GM23338 (cell line): Measurements from ENCODE around the gene BOK. TPM values are rescaled to one million over a fixed set of nuclear protein-coding genes. Genes with fewer than 3 reads are reported as not detected.

Experiments
- ATAC-seq: fragments of 200-7000 bp; cut with Tn5 transposase; 3 replicates; pipeline ENCODE4 v1.9.1; 2020
- DNase-seq: peaks from one replicate; pipeline ENCODE4 v3.0.0-alpha.2; 2015; ENCODE audit warnings: low spot score
- H2AFZ ChIP-seq: fragments of 200-600 bp; sonication (generic); 2 replicates; pipeline ENCODE4 v1.8.0; 2016; ENCODE audit warnings: antibody characterized with exemption, mild to moderate bottlenecking, moderate library complexity
- H3F3A ChIP-seq: fragments of 200-600 bp; sonication (generic); replicated peaks from 2 replicates; pipeline ENCODE4 v1.8.0; 2017; ENCODE audit warnings: antibody characterized with exemption, mixed run types, low read depth
- H3K27ac ChIP-seq: fragments of 200-600 bp; sonication (generic); 2 replicates; pipeline ENCODE4 v1.6.1; 2016; ENCODE audit warnings: low read depth
- H3K27me3 ChIP-seq: fragments of 200-600 bp; sonication (generic); 2 replicates; pipeline ENCODE4 v1.8.0; 2016; ENCODE audit warnings: mild to moderate bottlenecking, mixed run types, moderate library complexity; ENCODE audit not compliant: insufficient read depth
- H3K36me3 ChIP-seq: fragments of 200-600 bp; sonication (generic); 2 replicates; pipeline ENCODE4 v1.8.0; 2016; ENCODE audit warnings: mild to moderate bottlenecking; ENCODE audit not compliant: insufficient read depth
- H3K4me1 ChIP-seq: fragments of 200-600 bp; sonication (generic); 2 replicates; pipeline ENCODE4 v1.8.0; 2016; ENCODE audit warnings: mild to moderate bottlenecking, moderate library complexity; ENCODE audit not compliant: insufficient read depth
- H3K4me2 ChIP-seq: fragments of 200-600 bp; sonication (generic); 2 replicates; pipeline ENCODE4 v1.7.1; 2017; ENCODE audit warnings: mixed run types
- H3K4me3 ChIP-seq: fragments of 200-600 bp; sonication (generic); 2 replicates; pipeline ENCODE4 v1.6.1; 2016; ENCODE audit warnings: mixed run types
- H3K79me2 ChIP-seq: fragments of 200-600 bp; sonication (generic); replicated peaks from 2 replicates; pipeline ENCODE4 v1.8.0; 2017; ENCODE audit warnings: mild to moderate bottlenecking; ENCODE audit not compliant: insufficient read depth
- H3K9me2 ChIP-seq: fragments of 200-600 bp; sonication (generic); 2 replicates; pipeline ENCODE4 v1.8.0; 2017; ENCODE audit not compliant: insufficient read depth
- H4K20me1 ChIP-seq: fragments of 200-600 bp; sonication (generic); replicated peaks from 2 replicates; pipeline ENCODE4 v1.8.0; 2017; ENCODE audit warnings: mild to moderate bottlenecking; ENCODE audit not compliant: insufficient read depth
- H3K27ac Mint-ChIP-seq: 2 replicates; pipeline ENCODE4 v1.8.0; 2020; ENCODE audit warnings: inconsistent platforms, mild to moderate bottlenecking, moderate library complexity, mixed read lengths
- H3K27me3 Mint-ChIP-seq: 3 replicates; pipeline ENCODE4 v1.8.0; 2022; ENCODE audit warnings: low read depth, mild to moderate bottlenecking, moderate library complexity, mixed read lengths, inconsistent platforms; ENCODE audit not compliant: insufficient read depth, poor library complexity
- H3K36me3 Mint-ChIP-seq: 3 replicates; pipeline ENCODE4 v1.8.0; 2021; ENCODE audit warnings: low read depth, mild to moderate bottlenecking, inconsistent platforms, moderate library complexity, mixed read lengths
- H3K4me1 Mint-ChIP-seq: 3 replicates; pipeline ENCODE4 v1.8.0; 2020; ENCODE audit warnings: mild to moderate bottlenecking, inconsistent platforms, mixed read lengths
- H3K4me3 Mint-ChIP-seq: 3 replicates; pipeline ENCODE4 v1.8.0; 2021; ENCODE audit warnings: moderate library complexity, mild to moderate bottlenecking, inconsistent platforms, mixed read lengths
- H3K9me3 Mint-ChIP-seq: 3 replicates; pipeline ENCODE4 v1.8.0; 2020; ENCODE audit warnings: moderate library complexity, mild to moderate bottlenecking, inconsistent platforms, mixed read lengths
- CREB1 ChIP-seq: fragments of 250-450 bp; sonication (Bioruptor Pico); IDR thresholded peaks from 2 replicates; pipeline ENCODE4 v1.5.0; 2020; ENCODE audit warnings: low read depth, mild to moderate bottlenecking, moderate library complexity
- EZH2 ChIP-seq: fragments of 200-600 bp; sonication (generic); IDR thresholded peaks from one replicate; pipeline ENCODE4 v1.8.0; 2017; ENCODE audit warnings: antibody characterized with exemption, mild to moderate bottlenecking, low read depth; ENCODE audit not compliant: unreplicated experiment
- EZH2phosphoT487 ChIP-seq: fragments of 200-600 bp; sonication (generic); IDR thresholded peaks from one replicate; pipeline ENCODE4 v1.8.1; 2018; ENCODE audit warnings: antibody characterized with exemption; ENCODE audit not compliant: unreplicated experiment
- POLR2AphosphoS5 ChIP-seq: IDR thresholded peaks from 2 replicates; pipeline ENCODE4 v1.6.1; 2016; ENCODE audit warnings: antibody characterized with exemption, low read depth
- polyA plus RNA-seq: library from polyadenylated mRNA; unstranded; fragments of >200 nt; fragmentation: Nextera tagmentation; extraction: Ambion mirVana; gene quantifications from 2 replicates; pipeline ENCODE4 v1.2.1, GENCODE V29; 2016
- total RNA-seq: library from RNA; depleted of rRNA; stranded (reverse); fragments of >200 nt; shearing (Covaris generic); gene quantifications from 2 replicates; pipeline ENCODE4 v1.2.3, GENCODE V29; 2014
- TF ChIP-seq, protein P1 (sequence below), 2 experiments: fragments of 200-600 bp in 1 of 2; sonication (generic) in 1 of 2; conservative IDR thresholded peaks; 2 replicates each; pipeline versions ENCODE4 v1.5.1 to v1.6.1; 2016 to 2017; ENCODE audit warnings: antibody characterized with exemption in 2 of 2, low read depth in 2 of 2, mild to moderate bottlenecking in 2 of 2, moderate library complexity in 1 of 2
- TF ChIP-seq, protein P2 (sequence below): fragments of 250-450 bp; sonication (Bioruptor Pico); IDR thresholded peaks from 2 replicates; pipeline ENCODE4 v1.5.0; 2020; ENCODE audit warnings: mild to moderate bottlenecking, moderate library complexity

BOK gene
- total and polyA plus RNA-seq, 2 experiments from 2014 or later, result 13.5 to 36.7 TPM

DNA sequence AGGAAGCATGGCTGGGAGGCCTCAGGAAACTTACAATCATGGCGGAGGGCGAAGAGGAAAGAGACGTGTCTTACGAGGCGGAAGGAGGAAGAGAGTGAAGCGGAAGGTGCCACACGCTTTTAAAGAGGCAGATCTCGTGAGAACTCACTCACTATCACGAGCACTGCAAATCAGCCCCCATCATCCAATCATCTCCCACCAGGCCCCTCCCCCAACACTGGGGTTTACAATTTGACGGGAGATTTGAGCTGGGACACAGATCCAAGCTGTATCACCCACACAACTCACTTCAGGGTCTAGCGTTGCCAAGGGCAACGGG, 5.1 kb upstream of the BOK start (continued):
- TF ChIP-seq, protein P1, sequence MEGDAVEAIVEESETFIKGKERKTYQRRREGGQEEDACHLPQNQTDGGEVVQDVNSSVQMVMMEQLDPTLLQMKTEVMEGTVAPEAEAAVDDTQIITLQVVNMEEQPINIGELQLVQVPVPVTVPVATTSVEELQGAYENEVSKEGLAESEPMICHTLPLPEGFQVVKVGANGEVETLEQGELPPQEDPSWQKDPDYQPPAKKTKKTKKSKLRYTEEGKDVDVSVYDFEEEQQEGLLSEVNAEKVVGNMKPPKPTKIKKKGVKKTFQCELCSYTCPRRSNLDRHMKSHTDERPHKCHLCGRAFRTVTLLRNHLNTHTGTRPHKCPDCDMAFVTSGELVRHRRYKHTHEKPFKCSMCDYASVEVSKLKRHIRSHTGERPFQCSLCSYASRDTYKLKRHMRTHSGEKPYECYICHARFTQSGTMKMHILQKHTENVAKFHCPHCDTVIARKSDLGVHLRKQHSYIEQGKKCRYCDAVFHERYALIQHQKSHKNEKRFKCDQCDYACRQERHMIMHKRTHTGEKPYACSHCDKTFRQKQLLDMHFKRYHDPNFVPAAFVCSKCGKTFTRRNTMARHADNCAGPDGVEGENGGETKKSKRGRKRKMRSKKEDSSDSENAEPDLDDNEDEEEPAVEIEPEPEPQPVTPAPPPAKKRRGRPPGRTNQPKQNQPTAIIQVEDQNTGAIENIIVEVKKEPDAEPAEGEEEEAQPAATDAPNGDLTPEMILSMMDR (conservative IDR thresholded peaks at IDR 0.05; ENCODE audit: low read depth in 2 of 2), result no peak
- TF ChIP-seq EZH2 (no peak), CREB1 (no peak)

DNA sequence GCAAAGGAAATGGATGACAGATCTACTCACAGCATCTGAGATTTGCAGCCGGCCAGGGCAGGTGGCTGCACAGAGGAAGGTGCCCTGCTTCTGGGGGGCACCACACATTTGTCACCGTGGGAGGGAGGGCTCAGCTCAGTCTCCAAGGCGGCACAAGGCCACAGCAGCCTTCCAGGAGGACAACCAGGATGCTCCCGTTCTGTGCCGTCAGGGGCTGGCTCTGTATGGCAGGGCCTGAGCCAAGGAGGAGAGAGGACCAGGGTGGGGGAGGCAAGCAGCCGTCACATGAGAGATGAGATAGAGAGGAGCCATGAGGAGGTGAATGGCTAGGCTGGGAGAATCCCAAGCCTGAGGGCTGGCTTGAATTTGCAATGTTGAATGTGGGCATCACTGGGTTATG, 4.6 kb upstream of the BOK start:
- no peaks in the 10 kb centered on the region for H3F3A ChIP-seq
- no peaks in the 10 kb centered on the region for H3K9me2 ChIP-seq
- peaks cover 10% of the 10 kb centered on the region for H3K4me1 ChIP-seq
- TF ChIP-seq EZH2phosphoT487 (no peak), POLR2AphosphoS5 (no peak)
- TF ChIP-seq, protein P2, sequence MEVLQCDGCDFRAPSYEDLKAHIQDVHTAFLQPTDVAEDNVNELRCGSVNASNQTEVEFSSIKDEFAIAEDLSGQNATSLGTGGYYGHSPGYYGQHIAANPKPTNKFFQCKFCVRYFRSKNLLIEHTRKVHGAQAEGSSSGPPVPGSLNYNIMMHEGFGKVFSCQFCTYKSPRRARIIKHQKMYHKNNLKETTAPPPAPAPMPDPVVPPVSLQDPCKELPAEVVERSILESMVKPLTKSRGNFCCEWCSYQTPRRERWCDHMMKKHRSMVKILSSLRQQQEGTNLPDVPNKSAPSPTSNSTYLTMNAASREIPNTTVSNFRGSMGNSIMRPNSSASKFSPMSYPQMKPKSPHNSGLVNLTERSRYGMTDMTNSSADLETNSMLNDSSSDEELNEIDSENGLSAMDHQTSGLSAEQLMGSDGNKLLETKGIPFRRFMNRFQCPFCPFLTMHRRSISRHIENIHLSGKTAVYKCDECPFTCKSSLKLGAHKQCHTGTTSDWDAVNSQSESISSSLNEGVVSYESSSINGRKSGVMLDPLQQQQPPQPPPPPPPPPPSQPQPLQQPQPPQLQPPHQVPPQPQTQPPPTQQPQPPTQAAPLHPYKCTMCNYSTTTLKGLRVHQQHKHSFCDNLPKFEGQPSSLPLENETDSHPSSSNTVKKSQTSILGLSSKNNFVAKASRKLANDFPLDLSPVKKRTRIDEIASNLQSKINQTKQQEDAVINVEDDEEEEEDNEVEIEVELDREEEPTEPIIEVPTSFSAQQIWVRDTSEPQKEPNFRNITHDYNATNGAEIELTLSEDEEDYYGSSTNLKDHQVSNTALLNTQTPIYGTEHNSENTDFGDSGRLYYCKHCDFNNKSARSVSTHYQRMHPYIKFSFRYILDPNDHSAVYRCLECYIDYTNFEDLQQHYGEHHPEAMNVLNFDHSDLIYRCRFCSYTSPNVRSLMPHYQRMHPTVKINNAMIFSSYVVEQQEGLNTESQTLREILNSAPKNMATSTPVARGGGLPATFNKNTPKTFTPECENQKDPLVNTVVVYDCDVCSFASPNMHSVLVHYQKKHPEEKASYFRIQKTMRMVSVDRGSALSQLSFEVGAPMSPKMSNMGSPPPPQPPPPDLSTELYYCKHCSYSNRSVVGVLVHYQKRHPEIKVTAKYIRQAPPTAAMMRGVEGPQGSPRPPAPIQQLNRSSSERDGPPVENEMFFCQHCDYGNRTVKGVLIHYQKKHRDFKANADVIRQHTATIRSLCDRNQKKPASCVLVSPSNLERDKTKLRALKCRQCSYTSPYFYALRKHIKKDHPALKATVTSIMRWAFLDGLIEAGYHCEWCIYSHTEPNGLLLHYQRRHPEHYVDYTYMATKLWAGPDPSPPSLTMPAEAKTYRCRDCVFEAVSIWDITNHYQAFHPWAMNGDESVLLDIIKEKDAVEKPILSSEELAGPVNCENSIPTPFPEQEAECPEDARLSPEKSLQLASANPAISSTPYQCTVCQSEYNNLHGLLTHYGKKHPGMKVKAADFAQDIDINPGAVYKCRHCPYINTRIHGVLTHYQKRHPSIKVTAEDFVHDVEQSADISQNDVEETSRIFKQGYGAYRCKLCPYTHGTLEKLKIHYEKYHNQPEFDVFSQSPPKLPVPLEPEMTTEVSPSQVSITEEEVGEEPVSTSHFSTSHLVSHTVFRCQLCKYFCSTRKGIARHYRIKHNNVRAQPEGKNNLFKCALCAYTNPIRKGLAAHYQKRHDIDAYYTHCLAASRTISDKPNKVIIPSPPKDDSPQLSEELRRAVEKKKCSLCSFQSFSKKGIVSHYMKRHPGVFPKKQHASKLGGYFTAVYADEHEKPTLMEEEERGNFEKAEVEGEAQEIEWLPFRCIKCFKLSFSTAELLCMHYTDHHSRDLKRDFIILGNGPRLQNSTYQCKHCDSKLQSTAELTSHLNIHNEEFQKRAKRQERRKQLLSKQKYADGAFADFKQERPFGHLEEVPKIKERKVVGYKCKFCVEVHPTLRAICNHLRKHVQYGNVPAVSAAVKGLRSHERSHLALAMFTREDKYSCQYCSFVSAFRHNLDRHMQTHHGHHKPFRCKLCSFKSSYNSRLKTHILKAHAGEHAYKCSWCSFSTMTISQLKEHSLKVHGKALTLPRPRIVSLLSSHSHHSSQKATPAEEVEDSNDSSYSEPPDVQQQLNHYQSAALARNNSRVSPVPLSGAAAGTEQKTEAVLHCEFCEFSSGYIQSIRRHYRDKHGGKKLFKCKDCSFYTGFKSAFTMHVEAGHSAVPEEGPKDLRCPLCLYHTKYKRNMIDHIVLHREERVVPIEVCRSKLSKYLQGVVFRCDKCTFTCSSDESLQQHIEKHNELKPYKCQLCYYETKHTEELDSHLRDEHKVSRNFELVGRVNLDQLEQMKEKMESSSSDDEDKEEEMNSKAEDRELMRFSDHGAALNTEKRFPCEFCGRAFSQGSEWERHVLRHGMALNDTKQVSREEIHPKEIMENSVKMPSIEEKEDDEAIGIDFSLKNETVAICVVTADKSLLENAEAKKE, result no peak
- Mint-ChIP-seq H3K36me3 (peaks cover 8% of the 10 kb centered on the region; the same call in 2 of the 3 replicates), H3K4me3 (no peak overlapping the region), H3K9me3 (peaks cover 23% of the 10 kb centered on the region), H3K27me3 (peaks cover 20% of the 10 kb centered on the region), H3K4me1 (peaks cover 30% of the 10 kb centered on the region), H3K27ac (no peak overlapping the region)
- H2AFZ ChIP-seq, result no peak overlapping the region
- ATAC-seq (no peak), DNase-seq (no peak)
- no peaks in the 10 kb centered on the region for H3K79me2 ChIP-seq
- H3K4me3 ChIP-seq, result no peak overlapping the region
- H3K4me2 ChIP-seq, result no peak overlapping the region
- H3K27me3 ChIP-seq, result peaks cover 8% of the 10 kb centered on the region; the same call in 1 of the 2 replicates
- H3K27ac ChIP-seq, result no peak overlapping the region
- no peaks in the 10 kb centered on the region for H3K36me3 ChIP-seq
- no peaks in the 10 kb centered on the region for H4K20me1 ChIP-seq
